NCI-H2107 (cell line): ENCODE measurements around the gene ATP23.

Experiments used
- DNase-seq: peaks from one replicate; lab custom pipeline; 2025; lab: John Stamatoyannopoulos, UW

ATP23 gene

DNA sequence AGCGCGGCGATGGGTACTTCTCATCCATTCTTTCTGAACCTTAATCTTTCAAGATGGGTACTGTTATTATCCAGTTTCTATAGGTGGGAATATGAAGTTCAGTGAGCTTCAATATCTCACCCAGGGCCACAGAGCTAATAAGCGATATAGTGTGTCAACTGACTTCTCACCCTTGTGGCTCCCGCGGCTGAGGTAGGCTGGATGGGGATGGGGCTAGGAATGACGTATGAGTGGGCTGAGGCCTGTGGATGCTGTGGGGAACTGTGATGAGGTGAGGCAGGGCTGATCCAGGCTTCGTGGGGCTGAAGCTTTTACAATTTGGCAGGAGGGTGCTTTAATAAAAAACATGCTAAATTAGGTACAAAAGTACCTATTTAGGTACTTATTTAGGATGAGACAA lies 32.9 kb upstream of the ATP23 start:
- no peak for DNase-seq

DNA sequence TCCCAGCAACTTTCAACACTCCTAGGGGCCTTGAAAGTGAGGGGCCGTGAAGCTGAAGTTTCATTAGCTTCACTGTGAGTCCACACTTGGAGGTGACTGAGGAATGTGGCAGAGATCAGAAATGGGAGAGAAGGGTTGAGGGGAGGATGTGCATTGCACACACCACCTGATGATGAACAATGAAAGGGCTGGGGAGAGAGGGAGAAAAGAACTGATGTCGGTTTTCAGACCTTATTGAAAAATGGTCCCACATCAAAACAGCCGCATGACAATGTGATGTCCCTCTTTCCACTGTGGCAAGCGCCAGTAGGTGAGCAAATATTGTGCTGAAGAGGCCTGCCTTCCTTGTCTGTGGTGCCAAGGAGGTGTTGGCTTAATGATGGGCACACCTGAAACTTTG lies 32.3 kb upstream of the ATP23 start:
- no peak for DNase-seq

DNA sequence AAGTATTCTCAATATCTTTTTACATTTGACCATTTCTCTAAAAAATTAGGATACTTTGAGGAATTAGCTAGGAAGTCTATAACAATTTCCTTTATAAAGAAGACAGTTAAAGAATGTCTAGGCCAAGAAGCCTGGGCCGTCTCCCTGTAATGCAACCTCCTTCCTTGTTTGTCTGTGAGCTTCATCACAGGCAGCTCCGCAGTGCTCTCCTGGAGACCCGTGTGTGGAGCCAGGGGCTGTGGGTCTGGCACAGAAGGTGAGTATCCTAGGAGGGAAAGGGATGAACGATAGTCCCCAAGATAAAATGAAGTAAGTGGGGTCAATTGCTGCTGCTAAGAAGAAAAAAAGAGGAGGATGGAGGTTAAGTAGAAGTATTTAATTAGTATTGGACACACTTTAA lies 31.8 kb upstream of the ATP23 start:
- no peak for DNase-seq

DNA sequence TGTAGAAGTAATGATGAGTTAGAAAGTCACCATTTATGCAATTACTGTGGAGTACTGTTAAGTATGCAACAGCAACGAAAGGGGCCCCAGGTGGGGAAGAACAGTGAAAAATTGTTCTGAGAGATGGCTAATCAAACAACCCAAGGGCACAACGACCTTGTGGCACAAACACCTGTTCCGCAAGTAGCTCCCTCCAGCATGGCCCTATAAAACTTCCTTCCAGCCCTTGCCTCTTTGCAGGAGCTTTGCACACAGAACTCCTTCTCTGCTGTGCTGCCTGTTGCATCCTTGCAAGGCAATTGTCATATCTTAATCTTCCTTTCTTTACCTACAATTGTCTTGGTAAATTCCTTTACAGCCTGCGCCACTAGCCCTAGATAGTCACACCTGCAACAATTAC lies 23.2 kb upstream of the ATP23 start:
- no peak for DNase-seq

DNA sequence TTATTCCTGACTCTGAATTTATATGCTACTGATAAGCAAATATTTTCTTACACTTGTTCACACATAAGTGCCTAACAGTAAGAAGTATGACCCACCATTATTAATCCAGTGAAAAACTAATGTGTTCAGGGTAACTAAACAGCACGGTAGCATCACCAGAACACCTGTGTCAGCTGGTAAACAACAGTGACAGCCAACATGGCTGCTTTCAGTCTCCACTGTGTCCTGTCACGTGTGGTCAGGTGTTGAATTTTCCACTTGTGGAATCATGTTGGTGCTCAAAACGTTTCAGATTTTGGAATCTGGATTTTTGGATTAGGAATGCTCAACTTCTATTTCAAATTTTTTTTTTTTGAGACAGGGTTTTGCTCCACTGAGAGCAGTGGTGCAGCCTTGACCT lies 14.3 kb upstream of the ATP23 start:
- no peak for DNase-seq

DNA sequence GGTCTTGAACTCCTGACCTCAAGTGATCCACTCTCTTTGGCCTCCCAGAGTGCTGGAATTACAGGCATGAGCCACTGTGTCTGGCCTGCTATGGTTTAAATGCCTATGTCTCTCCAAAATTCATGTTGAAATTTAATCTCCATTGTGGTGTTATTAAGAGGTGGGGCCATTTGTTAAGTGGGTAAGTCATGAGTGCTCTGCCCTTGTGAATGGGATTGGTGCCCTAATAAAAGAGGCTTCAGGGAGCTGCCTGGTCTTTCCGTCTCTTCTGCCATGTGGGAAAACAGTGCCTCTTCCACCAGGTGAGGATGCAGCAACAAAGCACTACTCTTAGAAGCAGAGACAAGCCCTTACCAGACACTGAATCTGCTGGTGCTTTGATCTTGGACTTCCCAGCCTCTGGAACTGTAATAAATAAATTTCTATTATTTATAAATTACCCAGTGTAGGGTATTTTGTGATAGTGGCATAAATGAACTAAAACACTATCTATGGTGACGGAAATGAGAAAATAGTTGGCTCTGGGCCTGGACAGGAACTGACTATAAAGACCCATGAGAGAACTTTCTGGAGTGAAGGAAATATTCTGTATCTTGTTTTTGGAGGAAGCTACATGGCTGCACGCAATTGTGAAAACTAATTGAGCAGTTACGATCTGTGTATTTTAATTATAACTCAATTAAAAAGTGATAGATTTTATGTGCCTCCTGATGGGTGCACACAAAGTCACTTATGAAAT lies 12.1 kb upstream of the ATP23 start:
- no peak for DNase-seq

DNA sequence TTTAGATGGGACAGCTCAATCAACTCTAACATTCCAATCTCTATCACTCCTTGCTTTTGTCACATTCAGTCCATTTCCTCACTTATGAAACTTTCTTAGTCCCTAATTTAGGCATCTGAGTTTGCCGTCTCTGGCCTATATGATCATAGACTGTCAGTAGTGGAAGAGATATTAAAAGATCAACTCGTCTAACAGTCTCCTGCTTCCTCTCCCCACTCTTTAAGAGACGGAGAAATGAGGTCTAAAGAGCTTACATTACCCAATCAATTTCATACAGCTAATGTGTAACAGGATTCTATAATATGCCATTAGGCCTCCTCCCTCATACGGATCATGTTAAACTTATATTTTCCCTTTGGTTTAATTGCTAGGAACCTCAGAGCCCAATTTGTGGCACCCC lies 6.5 kb upstream of the ATP23 start:
- no peak for DNase-seq

DNA sequence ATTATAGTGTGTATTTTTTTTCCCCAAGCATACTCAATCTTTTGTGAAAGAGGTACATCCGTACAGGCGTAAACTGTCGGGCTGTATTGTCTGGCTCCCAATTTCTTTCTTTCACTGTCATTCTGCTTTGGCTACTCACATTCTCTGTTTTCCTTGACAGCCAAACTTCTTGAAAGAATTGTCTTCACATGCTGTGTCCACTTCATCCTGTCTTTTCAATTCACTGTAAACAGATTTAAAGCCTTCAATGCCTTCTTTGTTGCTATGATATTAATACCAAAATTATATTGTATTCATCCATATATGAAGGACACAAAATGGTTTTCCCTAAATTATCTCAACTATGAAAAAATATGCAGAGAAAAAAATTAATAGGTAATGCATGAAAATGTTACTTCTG lies 6.0 kb upstream of the ATP23 start:
- no peak for DNase-seq

DNA sequence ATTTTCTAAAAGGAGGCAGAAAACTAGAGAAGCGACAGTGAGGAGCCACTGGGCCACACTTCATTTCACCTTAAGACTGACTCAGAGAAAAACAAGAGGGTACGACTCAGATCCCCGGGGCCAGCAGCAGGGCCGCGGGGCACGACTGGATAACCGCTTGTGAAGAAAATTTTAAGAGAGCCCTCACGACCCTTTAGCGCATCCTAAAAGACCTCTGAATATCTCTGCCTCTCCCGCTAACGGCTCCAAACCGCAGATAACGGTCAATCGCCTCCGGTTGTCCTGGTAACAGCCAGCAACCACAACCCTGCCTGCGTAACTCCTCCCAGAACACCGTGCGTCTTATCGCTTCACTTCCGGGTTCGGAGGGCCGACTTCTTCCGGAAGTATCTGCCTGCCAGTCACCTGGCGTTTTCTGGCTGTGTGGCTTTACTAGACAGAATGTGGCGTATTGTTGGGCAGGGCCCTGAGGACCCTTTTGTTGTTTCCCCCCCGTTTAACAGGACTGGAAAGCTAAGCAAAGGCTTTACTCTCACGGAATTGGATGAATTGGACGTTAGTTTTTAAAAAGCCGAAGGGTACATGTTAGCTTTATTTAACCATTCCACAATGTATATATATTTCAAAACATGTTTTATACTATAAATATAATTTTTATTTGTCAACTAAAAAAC lies 5.4 kb upstream of the ATP23 start:
- peak; percentile 69 for DNase-seq

DNA sequence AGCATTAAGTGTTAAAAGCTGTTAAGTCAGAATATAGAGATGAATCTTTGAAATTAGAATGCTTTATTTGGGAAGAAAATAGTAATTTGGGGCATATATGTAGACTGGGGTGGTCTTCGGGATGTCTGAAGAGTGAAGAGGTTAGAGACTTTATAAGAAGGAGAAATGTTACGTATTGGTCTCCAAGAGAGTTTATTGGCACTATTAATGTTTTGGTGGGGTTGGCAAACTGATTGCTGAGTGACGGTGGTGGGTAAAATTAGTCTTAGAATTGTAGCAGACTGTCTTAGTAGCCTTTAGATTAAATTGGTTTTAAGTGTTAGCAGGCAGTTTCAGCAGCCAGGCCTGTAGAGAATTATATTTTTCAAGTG lies 4.9 kb upstream of the ATP23 start:
- no peak for DNase-seq

DNA sequence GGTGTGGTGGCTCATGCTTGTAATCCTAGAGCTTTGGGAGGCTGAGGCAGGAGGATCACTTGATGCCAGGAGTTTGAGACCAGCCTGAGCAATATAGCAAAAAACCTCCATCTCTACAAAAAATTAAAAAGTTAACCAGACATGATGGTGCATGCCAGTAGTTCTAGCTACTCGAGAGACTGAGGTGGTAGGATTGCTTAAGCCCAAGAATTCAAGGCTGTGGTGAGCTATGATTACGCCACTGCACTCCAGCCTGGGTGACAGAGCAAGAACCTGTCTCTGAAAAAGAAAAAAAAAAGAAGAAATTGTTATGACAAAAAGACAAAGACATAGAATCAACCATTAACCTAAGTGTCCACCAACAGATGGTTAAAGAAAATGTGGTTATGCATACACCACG lies 2.1 kb upstream of the ATP23 start:
- no peak for DNase-seq

DNA sequence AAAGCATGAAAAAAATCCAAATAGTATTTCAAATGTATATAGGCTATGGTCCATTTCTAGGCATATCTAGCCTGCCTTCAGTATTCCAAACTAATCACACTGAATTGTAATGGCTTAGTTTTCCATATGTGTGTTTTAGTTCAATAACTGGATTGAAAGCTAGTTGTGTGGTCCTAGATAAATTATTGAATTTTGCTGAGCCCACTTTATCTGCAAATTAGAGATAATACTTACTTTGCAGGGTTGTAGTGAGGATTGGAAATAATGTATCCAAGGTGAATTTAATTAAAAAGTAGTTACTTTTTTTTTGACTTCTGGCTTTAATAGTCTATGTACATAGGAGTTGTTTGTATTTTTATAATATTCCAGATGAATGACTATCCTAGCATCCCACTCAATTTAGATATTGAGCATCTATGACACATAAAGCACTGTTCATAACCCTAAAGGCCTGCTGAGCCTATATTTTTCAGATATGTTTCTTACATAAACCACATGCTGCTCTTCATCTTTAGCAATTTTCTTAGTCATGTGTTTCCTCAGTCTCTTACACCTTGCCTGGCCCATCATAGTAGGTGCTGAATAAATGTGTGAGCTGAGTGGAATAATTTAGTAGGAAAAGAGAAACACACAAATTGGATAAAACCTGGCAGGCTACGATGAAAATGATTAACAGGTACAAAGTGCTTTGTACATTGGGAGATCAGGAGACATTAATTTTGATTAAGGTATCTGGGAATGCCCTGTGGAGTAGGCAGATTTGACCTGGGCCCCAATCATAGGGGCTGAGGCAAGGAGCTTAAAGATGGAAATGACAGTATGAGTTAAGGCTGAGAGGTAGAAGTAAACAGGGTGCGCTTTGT lies 1.1 kb upstream of the ATP23 start:
- DNase-seq, result no peak

DNA sequence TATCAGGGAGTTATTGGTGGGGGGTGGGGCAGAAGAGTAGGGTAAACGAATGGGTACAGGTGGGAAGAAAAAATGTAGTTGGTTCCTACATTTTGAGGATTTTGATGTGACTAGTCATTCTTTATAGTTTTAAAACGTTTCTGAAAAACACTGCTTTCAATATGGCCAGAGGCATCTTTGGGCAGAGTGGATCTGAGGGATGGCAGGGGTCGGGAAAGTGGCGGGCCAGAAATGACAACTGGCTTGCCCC lies 527 bp upstream of the ATP23 start:
- DNase-seq, result no peak

DNA sequence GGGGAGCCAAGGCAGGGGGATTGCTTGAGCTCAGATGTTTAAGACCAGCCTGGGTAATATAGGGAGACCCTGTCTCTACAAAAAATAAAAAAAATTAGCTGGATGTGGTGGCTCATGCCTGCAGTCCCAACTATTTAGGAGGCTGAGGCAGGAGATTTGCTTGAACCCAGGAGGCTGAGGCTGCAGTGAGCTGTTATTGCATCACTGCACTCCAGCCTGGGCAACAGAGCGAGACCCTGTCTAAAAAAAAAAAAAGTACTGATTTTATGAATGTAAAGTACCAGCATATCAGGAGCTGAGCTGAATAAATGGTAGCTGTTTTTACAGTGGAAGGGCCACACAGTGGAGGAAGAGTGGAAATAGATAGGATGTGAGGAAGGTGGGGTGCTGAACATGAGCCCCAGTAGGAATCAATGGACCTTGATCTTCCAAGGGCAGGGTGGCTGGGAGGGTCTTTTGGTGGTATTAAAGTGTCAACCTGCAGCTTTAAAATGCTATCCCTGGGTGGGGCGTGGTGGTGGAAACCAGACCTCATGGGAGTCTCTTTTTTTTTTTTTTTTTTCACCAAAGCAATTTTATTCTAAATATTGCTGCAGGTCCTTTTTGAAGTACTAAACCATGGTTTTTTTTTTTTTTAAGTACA lies 2.2 kb downstream of the ATP23 start:
- DNase-seq, result no peak

DNA sequence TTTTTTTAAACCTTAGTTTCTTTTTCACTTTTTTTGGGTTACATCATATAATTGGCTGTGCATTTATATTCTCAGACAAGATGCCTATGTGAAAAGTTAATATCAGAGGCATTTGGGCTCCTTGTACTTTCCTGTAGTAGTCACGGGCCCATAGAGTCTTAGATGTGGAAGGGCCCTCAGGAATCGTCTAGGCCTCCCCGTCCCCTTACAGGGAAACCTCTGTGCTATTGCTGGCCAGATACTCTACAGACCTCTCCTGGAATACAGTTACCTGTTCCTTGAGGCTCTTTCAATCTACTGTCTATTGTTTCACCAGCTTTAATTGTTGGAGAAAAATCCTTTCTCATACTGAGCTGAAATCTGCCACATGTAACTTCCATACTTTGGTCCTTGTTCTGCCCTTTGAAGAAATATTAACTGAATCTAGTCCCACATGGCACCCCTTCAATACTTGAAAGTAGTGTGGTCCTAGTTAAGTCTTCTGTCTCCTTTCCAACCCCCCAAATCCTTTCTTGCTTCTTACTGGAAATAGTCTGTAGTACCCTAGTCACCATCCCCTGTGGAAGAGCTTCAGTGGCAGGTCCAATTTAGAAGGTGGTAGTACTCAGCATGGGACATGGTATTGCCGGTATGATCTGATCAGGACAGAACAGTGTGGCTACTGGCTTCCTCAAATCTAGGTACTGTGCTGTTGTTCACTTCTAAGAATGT lies 3.1 kb downstream of the ATP23 start:
- DNase-seq, result no peak

DNA sequence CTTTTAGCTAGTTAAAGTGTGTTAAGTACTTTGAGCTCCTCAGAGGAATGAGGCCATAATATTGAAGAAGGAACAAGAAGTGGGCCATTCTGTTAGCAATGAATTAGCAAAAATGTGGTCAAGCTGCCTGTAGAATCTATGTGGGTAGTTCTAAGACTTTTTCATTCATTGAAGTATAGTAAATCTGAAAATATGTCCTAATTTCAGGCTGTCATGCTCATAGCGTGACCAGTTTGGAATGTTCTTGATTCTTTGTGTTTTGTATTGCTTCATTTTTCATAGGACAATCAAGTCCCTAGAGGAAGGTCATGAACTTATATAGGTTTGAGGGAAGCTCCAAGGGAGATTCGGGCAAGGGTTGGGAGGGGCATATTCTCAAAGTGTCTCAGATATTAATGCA lies 11.4 kb downstream of the ATP23 start:
- DNase-seq, result no peak

DNA sequence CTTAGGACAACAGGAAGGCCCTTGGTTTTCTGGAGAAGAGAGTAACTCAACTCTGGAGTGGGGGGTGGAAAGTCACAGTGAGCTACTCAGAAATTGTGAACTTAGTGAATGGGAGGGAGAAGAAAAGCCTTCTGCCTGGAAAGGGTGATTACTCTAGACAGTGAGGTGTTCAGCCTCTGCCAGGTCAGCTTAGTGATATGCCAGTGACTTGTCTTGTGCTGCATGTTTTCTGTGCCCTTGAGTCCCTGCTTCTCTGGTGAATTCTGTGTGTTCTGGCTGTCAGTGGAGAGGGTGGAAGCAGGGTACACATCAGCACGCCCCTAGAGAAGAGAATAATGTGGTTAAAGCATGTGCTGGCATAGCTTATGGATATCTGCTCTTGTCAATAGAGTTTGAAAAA lies 13.4 kb downstream of the ATP23 start:
- no peak for DNase-seq

DNA sequence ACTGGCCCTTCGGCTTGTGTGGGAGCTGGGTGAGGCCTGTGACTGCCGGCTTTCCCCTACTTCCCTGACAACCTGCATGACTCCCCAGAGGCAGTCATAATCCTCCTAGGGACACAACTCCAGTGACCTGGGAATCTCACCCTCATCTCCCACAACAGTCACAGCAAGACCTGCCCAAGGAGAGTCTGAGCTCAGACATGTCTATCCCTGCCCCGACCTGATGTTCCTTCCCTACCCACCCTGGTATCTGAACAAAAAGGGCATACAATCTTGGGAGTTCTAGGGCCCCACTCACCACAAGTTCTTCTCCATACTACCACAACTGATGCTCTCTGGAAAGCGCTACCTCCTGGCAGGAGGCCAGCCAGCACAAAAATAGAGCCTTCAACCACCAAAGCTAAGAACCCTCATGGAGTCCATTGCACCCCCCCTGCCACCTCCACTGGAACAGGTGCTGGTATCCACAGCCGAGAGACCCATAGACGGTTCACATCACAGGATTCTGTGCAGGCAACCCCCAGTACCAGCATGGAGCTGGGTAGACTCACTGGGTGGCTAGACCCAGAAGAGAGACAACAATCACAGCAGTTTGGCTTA lies 16.8 kb downstream of the ATP23 start:
- no peak for DNase-seq

DNA sequence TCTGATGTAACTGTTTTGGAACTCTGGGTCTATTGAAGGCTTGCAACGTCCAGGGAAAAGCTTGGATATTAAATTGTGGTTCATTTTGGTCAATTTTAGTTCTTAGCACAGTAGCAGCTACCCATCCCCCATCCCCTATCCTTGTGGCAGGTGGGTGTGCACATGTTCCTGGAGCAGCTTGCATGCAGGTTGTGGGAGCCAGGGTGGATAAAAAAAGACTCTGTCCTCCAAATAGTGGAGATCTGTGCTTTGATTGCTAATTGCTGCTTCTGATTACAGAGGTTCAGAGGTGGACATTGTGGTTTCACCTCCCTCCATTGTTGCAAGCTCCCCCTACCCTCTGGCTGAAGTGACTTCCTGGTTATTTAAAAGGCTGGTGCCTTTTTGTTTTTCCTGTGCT lies 23.1 kb downstream of the ATP23 start:
- DNase-seq, result no peak

DNA sequence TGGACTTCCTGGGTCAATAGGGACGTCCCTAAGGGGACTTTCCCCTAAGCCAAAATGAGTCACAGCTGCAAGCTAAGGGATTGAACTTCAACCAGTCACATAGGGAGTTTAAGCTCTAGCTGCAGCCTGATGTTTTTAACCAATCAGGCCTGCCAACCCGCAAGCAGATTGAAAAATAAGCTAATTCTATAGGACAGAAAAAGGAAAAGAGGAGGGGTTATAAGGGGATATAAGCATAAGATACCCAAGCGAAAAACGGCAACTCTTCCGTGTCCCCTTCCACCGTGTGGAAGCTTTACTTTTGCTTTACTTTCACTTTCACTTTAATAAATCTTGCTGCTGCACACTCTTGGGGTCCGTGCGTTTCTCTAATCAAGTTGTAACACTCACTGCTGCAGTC lies 24.4 kb downstream of the ATP23 start:
- no peak for DNase-seq

DNA sequence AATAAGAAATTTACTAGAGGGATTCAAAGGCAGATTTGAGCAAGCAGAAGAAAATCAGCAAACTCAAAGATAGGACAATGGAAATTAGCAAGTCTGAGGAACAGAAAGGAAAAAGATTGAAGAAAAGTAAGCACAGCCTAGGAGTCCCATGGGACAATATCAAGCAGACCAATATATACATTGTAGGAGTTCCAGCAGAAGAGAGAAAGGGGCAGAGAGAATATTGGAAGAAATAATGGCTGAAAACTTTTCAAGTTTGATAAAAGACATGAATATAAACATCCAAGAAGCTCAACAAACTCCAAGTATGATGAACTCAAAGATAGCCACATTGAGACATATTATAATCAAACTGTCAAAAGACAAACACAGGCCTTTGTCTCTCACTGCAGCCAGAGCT lies 25.2 kb downstream of the ATP23 start:
- no peak for DNase-seq
